Ishikawa (cell line): ENCODE results near the gene SLC8A1.

Source experiments
- CEBPB ChIP-seq: IDR thresholded peaks from 2 replicates; pipeline ENCODE4 v1.6.1; 2012
- CREB1 ChIP-seq: IDR thresholded peaks from 2 replicates; pipeline ENCODE4 v1.6.1; 2012; ENCODE audit warnings: low read depth
- EGR1 ChIP-seq: IDR thresholded peaks from 2 replicates; pipeline ENCODE4 v1.6.1; 2012
- EP300 ChIP-seq: IDR thresholded peaks from 2 replicates; pipeline ENCODE4 v1.6.1; 2012; ENCODE audit warnings: borderline replicate concordance
- FOXM1 ChIP-seq: IDR thresholded peaks from 2 replicates; pipeline ENCODE4 v1.6.1; 2012; ENCODE audit warnings: low read depth, borderline replicate concordance
- MAX ChIP-seq: IDR thresholded peaks from 2 replicates; pipeline ENCODE4 v1.6.1; 2012
- NFIC ChIP-seq: IDR thresholded peaks from 2 replicates; pipeline ENCODE4 v1.6.1; 2012
- RAD21 ChIP-seq: IDR thresholded peaks from 2 replicates; pipeline ENCODE4 v1.6.1; 2012; ENCODE audit warnings: low read depth
- REST ChIP-seq: IDR thresholded peaks from 2 replicates; pipeline ENCODE4 v1.6.1; 2012; ENCODE audit warnings: low read depth, mild to moderate bottlenecking
- TAF1 ChIP-seq: IDR thresholded peaks from 2 replicates; pipeline ENCODE4 v1.6.1; 2012; ENCODE audit warnings: low read depth, mild to moderate bottlenecking
- TCF12 ChIP-seq: IDR thresholded peaks from 2 replicates; pipeline ENCODE4 v1.6.1; 2012; ENCODE audit warnings: low read depth
- TEAD4 ChIP-seq: IDR thresholded peaks from 2 replicates; pipeline ENCODE4 v1.6.1; 2012
- USF1 ChIP-seq: IDR thresholded peaks from 2 replicates; pipeline ENCODE4 v1.6.1; 2012
- YY1 ChIP-seq: IDR thresholded peaks from 2 replicates; pipeline ENCODE4 v1.6.1; 2012; ENCODE audit warnings: low read depth
- ZBTB7A ChIP-seq: IDR thresholded peaks from 2 replicates; pipeline ENCODE4 v1.6.1; 2012; ENCODE audit warnings: low read depth

The SLC8A1 gene

GRCh38 chr2:40177366-40177765 lies 274.5 kb downstream of the SLC8A1 start:
- TF ChIP-seq EGR1: no peak
- no peak for TF ChIP-seq TEAD4
- TF ChIP-seq YY1: no peak
- no peak for TF ChIP-seq ZBTB7A
- no peak for TF ChIP-seq NFIC
- TF ChIP-seq REST: no peak
- TF ChIP-seq RAD21: no peak
- TF ChIP-seq TCF12: no peak
- TF ChIP-seq CEBPB: no peak
- TF ChIP-seq USF1: no peak
- TF ChIP-seq TAF1: no peak
- TF ChIP-seq MAX: no peak
- no peak for TF ChIP-seq FOXM1
- no peak for TF ChIP-seq EP300
- TF ChIP-seq CREB1: no peak

GRCh38 chr2:40173276-40173675 lies 278.6 kb downstream of the SLC8A1 start:
- TF ChIP-seq TEAD4: no peak
- no peak for TF ChIP-seq CREB1
- TF ChIP-seq RAD21: no peak
- no peak for TF ChIP-seq USF1
- no peak for TF ChIP-seq MAX
- no peak for TF ChIP-seq ZBTB7A
- no peak for TF ChIP-seq EGR1
- TF ChIP-seq CEBPB: no peak
- no peak for TF ChIP-seq EP300

GRCh38 chr2:40169856-40170255 lies 282.0 kb downstream of the SLC8A1 start:
- no peak for TF ChIP-seq TEAD4
- no peak for TF ChIP-seq NFIC
- no peak for TF ChIP-seq FOXM1
- TF ChIP-seq TCF12: no peak
- no peak for TF ChIP-seq MAX
- TF ChIP-seq TAF1: no peak
- TF ChIP-seq RAD21: no peak
- TF ChIP-seq CREB1: no peak
- TF ChIP-seq CEBPB: no peak
- no peak for TF ChIP-seq ZBTB7A
- TF ChIP-seq YY1: no peak
- TF ChIP-seq USF1: no peak
- no peak for TF ChIP-seq REST
- TF ChIP-seq EP300: no peak
- no peak for TF ChIP-seq EGR1

- TF ChIP-seq MAX (no peak), USF1 (no peak), EP300 (no peak), CREB1 (no peak), ZBTB7A (no peak), TEAD4 (no peak), REST (no peak), EGR1 (no peak), RAD21 (no peak), FOXM1 (no peak)
Measured at GRCh38 chr2:40169430-40169829, 282.5 kb downstream of the SLC8A1 start.
